Measurements from ENCODE around the gene NFIX.
"Not testable (repeated sequence)": the region's sequence is repeated elsewhere in the genome, so short reads cannot be mapped to it uniquely, and the experiment has no call there.

NFIX gene

GRCh38 chr19:12994701-12995595, at the start of gene NFIX:
Gene NFIX, plus strand, starts transcription at chr19:12995475. Its CDS starts 363 bp downstream, at chr19:12995838.
- peak in 1 of 2 donors; percentile 61 for DNase-seq (ENCODE audit: low read depth in 1 of 2, low spot score in 1 of 2)

GRCh38 chr19:12945479-12946091, 49.7 kb upstream of the NFIX start, which contains the start of gene RAD23A:
Gene RAD23A, plus strand, starts transcription at chr19:12945862. Its CDS starts 87 bp downstream, at chr19:12945949.
- peak; percentile 95 to 98 for DNase-seq (ENCODE audit: low read depth in 1 of 2, low spot score in 1 of 2)

DNA sequence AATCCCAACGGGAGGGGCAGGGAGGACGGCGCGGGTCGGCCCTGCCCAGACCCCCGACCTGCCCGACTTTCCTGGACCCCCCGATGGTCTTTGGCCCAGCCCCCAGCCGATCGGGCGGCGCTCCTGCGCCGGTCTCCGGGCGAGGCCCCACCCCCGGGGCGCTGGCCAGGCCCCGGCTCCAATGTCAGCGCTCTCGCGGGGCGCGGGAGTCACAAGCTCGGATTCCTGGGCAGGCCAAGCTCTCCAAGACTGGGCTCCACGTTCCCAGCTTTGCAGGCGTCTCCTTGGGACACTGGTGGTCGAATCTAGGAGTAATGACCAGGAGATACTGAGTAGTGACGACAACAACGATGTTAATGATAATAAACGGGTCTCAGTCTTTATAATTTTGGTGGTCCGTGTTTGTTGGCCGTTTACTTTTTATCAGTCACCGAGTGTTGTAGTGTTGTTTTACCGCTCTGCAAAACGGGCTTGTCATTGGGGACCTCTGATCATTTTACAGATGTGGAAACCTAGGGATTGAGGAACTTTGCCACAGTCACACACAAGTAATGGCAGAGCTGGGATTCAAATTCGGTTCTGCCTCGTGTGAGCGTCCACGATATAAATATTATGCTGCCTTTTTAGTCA, 49.1 kb upstream of the NFIX start:
- DNase-seq (ENCODE audit: low read depth in 1 of 2, low spot score in 1 of 2), result peak; percentile 20 to 42

DNA sequence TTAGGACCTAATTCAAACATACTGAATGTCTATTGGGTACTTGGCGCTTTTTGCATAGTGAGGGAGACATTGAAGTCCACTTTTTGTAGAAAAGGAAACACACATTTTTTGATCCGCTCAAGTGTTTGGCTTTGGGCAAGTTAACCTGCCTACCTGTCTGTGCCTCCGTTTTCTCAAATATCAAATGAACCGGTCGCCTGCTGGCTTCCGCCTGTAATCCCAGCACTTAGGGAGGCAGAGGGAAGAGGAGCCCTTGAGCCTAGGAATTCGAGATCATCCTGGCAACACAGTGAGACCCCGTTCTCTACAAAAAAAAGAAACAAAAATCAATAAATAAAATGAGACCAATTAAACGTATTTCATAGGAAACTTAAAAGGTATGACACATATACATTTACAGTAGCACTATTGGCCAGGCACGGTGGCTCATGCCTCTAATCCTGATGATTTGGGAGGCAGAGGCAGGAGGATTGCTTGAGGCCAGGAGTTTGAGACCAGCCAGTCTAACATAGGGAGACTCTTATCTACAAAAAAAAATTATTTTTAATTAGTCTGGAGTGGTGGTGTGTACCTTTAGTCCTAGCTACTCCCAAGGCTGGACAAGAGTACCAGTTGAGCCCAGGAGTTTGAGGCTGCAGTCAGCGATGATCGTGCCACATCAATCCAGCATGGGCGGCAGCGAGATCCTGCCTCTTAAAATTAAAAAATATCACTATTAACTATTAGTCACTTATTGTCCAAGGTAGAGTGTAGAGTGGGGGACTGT, 48.4 kb upstream of the NFIX start:
- no peak for DNase-seq (ENCODE audit: low read depth in 1 of 2, low spot score in 1 of 2)

DNA sequence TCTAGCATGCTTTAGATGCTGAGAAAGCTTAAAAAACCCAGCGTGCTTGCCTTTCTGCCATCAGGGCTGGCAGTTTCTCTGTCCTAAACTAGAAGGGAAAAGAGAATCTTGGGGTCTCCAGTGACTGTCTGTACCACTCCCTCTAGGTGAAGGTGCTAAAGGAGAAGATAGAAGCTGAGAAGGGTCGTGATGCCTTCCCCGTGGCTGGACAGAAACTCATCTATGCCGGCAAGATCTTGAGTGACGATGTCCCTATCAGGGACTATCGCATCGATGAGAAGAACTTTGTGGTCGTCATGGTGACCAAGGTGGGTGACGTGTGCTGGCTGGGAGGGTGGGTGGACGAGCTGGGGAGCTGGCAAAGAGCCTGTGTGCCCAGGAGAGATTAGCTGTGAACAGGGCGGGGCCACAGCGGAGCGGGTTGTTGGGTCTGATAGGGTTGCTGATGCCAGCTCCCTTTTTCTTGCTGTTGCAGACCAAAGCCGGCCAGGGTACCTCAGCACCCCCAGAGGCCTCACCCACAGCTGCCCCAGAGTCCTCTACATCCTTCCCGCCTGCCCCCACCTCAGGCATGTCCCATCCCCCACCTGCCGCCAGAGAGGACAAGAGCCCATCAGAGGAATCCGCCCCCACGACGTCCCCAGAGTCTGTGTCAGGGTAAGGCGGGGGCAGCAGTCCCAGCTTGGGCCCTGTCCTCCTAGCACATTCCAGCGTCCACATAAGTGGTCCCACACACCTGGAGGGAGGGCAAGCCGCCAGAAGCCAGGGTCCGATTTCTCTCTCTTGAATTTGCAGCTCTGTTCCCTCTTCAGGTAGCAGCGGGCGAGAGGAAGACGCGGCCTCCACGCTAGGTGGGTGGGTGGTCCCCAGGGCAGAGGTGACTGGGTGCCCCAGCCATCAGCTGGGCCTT, 47.3 kb upstream of the NFIX start:
- no peak for DNase-seq (ENCODE audit: low read depth in 1 of 2, low spot score in 1 of 2)

DNA sequence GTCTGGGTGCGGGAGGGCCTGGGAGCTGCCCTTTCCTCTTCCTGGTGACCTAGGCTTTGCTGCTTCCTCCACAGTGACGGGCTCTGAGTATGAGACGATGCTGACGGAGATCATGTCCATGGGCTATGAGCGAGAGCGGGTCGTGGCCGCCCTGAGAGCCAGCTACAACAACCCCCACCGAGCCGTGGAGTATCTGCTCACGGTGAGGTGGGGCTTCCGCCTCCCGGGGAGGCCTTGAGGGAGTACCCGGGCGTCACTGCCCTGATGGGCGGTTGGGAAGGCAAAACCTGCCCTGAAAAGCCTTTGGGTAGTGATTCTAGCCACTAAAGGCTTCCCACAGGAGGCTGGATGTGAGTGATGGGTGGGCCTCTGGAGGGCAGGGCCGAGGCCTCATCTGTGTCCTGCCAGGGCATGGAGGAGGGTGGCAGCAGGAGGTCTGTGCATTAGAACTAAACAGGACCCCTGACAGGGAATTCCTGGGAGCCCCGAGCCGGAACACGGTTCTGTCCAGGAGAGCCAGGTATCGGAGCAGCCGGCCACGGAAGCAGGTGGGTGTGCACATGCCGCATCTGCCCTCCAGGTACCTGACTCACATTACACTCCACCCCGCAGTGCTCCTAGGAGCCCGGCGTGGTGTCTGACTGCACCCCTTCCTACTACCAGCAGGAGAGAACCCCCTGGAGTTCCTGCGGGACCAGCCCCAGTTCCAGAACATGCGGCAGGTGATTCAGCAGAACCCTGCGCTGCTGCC, 46.5 kb upstream of the NFIX start:
- DNase-seq (ENCODE audit: low read depth in 1 of 2, low spot score in 1 of 2), result no peak

GRCh38 chr19:12949363-12950283, 45.7 kb upstream of the NFIX start:
- no peak for DNase-seq (ENCODE audit: low read depth in 1 of 2, low spot score in 1 of 2)

GRCh38 chr19:12952050-12952449, 43.2 kb upstream of the NFIX start:
- DNase-seq (ENCODE audit: low read depth in 1 of 2, low spot score in 1 of 2), result not testable (repeated sequence)

DNA sequence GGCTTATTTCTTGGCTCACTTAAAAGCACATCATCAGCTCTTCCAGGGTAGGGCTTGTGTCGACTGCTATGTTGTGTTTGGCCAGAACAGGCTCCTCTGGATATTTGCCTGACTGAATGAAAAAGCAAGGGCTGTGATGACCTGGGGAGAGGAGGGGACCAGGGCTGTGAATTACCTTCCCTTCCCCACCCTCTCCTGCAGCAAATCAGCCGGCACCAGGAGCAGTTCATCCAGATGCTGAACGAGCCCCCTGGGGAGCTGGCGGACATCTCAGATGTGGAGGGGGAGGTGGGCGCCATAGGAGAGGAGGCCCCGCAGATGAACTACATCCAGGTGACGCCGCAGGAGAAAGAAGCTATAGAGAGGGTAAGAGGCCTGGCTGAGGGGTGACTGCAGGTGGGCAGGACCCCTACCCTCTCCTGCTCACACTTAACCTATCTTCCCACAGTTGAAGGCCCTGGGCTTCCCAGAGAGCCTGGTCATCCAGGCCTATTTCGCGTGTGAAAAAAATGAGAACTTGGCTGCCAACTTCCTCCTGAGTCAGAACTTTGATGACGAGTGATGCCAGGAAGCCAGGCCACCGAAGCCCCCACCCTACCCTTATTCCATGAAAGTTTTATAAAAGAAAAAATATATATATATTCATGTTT, 42.7 kb upstream of the NFIX start:
- no peak for DNase-seq (ENCODE audit: low read depth in 1 of 2, low spot score in 1 of 2)

DNA sequence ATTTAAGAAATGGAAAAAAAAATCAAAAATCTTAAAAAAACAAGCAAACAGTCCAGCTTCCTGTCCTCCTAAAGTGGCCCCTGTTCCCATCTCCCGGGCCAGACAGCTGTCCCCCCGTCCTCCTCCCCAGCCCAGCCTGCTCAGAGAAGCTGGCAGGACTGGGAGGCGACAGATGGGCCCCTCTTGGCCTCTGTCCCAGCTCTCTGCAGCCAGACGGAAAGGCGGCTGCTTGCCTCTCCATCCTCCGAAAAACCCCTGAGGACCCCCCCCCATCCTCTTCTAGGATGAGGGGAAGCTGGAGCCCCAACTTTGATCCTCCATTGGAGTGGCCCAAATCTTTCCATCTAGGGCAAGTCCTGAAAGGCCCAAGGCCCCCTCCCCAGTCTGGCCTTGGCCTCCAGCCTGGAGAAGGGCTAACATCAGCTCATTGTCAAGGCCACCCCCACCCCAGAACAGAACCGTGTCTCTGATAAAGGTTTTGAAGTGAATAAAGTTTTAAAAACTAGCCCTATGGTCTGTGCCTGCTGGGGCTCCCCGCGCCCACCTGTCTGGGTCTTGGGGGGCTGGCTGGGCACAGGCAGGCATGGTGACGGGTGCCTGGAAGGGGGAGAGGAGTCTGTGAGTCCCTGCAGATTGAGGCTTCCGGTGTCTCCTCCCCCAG, 42.0 kb upstream of the NFIX start:
- no peak for DNase-seq (ENCODE audit: low read depth in 1 of 2, low spot score in 1 of 2)

- no peak for DNase-seq (ENCODE audit: low read depth in 1 of 2, low spot score in 1 of 2)
These were observed 41.3 kb upstream of the NFIX start for GRCh38 chr19:12953799-12954611.

GRCh38 chr19:12954612-12954962, 40.7 kb upstream of the NFIX start:
- no peak for DNase-seq (ENCODE audit: low read depth in 1 of 2, low spot score in 1 of 2)

DNA sequence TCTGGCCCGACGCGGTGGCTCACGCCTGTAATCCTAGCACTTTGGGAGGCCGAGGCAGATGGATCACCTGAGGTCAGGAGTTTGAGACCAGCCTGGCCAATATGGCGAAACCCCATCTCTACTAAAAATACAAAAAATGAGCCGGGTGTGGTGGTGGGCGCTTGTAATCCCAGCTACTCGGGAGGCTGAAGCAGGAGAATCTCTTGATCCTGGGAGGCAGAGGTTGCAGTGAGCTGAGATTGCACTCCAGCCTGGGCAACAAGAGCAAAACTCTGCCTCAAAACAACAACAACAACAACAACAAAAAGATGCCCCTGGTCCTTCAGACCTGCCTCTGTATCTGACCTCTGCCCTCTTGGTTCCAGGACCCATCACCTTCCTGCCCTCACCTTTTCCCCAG, 39.7 kb upstream of the NFIX start:
- DNase-seq (ENCODE audit: low read depth in 1 of 2, low spot score in 1 of 2), result not testable (repeated sequence)

DNA sequence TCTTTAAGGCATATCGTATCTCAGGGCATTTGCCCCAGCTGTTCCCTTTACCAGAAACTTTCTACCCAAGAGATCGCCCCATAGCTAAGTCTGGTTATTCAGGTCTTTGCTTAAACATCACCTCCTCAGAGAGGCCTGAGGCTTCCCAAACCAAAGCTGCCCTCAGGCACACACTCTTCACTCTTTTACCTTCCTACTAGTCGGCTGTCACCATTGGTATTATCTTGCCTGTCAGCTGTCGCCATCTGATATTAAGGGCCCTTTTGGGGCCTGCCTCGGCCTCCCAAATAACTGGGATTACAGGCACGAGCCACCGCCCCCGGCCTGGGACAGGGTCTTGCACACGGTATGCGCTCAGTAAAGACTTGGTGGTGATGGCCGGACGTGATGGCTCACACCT, 39.3 kb upstream of the NFIX start:
- DNase-seq (ENCODE audit: low read depth in 1 of 2, low spot score in 1 of 2), result no peak

DNA sequence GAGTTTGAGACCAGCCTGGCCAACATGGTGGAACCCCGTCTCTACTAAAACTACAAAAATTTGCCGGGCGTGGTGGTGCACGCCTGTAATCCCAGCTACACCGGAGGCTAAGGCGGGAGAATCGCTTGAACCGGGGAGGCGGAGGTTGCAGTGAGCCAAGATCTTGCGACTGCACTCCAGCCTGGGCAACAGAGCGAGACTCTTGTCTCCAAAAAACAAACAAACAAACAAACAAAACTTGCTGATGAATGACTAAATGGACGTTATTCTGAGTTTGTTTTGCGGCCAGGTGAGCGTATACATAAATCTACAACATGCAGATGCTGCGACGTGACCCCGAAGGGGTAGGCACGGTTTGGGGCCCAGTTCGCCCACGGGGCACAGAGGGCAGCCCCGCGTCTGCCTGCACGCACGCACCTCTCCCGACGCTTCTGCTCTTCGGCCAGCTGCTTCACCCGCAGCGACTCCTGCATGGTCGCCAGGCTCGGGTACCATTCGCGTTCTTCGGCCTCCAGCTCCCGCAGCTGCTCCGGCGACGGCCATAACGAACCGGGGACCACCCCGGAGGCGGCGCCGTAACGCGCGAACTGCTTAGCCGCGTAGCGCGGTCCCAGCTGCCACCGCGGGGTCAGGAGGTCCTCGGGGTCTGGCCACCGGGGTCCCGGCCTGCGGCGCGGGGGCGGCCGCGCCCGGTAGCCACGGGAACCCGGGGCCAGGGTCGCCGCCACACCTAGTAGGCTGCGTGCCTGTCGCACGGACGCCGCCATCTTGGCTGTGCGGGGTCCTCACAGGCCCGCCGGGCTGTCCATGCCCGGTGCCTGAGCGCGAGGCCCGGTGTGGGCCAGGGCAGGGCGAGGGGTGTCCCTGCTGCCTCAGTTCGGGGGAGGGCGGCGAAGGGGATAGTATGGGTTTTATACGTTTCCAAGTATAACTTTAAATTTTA, 38.6 kb upstream of the NFIX start, which contains the start of gene GADD45GIP1:
Gene GADD45GIP1, minus strand, starts transcription at position 778 of the 943 bp plus-strand sequence. Its CDS starts 11 bp downstream, at position 767.
- DNase-seq (ENCODE audit: low read depth in 1 of 2, low spot score in 1 of 2), result peak; percentile 68 to 83

Data from stimulated activated CD4-positive, alpha-beta T cell treated with anti-CD3 and anti-CD28 coated beads, Interleukin-15, amount 100 ng/mL, for 1 hour (primary cell).